ENCODE results near the gene LASP1NB.

The LASP1NB gene

DNA sequence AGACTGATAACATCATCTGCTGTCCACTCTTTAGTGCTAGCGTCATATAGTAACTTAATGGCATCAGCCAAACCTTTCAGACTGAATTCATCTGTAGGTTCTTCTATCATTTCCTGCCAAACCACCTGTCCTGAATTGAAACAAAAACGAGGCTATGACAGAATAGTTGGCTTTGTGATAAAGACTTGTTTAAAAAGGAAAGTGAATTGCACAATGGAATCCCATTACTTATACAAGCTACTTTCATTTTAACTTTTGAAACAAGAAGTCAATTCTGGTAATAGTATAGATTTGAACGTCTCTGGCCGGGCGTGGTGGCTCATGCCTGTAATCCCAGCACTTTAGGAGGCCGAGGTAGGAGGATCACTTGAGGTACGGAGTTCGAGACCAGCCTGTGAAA lies 18.2 kb downstream of the LASP1NB start:
- no peak for TF ChIP-seq FOXP2 (optimal IDR thresholded peaks at IDR 0.05; ENCODE audit: borderline replicate concordance, extremely low read depth, extremely low read length, insufficient read depth)
- no peak for TF ChIP-seq TAF1 (IDR thresholded peaks at IDR 0.05; ENCODE audit: borderline replicate concordance, insufficient read depth, low read length)
- TF ChIP-seq, protein P1, sequence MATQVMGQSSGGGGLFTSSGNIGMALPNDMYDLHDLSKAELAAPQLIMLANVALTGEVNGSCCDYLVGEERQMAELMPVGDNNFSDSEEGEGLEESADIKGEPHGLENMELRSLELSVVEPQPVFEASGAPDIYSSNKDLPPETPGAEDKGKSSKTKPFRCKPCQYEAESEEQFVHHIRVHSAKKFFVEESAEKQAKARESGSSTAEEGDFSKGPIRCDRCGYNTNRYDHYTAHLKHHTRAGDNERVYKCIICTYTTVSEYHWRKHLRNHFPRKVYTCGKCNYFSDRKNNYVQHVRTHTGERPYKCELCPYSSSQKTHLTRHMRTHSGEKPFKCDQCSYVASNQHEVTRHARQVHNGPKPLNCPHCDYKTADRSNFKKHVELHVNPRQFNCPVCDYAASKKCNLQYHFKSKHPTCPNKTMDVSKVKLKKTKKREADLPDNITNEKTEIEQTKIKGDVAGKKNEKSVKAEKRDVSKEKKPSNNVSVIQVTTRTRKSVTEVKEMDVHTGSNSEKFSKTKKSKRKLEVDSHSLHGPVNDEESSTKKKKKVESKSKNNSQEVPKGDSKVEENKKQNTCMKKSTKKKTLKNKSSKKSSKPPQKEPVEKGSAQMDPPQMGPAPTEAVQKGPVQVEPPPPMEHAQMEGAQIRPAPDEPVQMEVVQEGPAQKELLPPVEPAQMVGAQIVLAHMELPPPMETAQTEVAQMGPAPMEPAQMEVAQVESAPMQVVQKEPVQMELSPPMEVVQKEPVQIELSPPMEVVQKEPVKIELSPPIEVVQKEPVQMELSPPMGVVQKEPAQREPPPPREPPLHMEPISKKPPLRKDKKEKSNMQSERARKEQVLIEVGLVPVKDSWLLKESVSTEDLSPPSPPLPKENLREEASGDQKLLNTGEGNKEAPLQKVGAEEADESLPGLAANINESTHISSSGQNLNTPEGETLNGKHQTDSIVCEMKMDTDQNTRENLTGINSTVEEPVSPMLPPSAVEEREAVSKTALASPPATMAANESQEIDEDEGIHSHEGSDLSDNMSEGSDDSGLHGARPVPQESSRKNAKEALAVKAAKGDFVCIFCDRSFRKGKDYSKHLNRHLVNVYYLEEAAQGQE (IDR thresholded peaks at IDR 0.05; ENCODE audit: insufficient read depth in 1 of 2, low read depth in 2 of 2, low read length in 2 of 2) = no peak
- TF ChIP-seq SIN3A (IDR thresholded peaks at IDR 0.05; ENCODE audit: borderline replicate concordance, insufficient read depth, low read length) = no peak
- no peak for TF ChIP-seq POLR2AphosphoS5 (IDR thresholded peaks at IDR 0.05; ENCODE audit: low read depth, low read length)

DNA sequence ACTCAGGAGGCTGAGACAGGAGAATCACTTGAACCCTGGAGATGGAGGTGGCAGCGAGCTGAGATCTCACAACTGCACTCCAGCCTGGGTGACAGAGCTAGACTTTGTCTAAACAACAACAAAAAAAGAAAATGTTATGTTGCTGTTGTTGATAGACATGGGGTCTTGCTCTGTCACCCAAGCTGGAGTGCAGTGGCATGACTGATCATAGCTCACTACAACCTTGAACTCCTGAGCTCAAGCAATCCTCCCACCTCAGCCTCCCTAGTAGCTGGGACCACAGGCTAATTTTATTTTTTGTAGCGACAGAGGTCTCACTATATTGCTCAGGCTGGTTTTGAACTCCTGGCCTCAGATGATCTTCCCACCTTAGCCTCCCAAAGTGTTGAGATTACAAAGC lies 21.8 kb downstream of the LASP1NB start:
- TF ChIP-seq POLR2AphosphoS5 (IDR thresholded peaks at IDR 0.05; ENCODE audit: low read depth, low read length) (no peak), TAF1 (IDR thresholded peaks at IDR 0.05; ENCODE audit: borderline replicate concordance, insufficient read depth, low read length) (no peak), FOXP2 (optimal IDR thresholded peaks at IDR 0.05; ENCODE audit: borderline replicate concordance, extremely low read depth, extremely low read length, insufficient read depth) (no peak), SIN3A (IDR thresholded peaks at IDR 0.05; ENCODE audit: borderline replicate concordance, insufficient read depth, low read length) (no peak)
- TF ChIP-seq, protein P1 (IDR thresholded peaks at IDR 0.05; ENCODE audit: insufficient read depth in 1 of 2, low read depth in 2 of 2, low read length in 2 of 2) = no peak

DNA sequence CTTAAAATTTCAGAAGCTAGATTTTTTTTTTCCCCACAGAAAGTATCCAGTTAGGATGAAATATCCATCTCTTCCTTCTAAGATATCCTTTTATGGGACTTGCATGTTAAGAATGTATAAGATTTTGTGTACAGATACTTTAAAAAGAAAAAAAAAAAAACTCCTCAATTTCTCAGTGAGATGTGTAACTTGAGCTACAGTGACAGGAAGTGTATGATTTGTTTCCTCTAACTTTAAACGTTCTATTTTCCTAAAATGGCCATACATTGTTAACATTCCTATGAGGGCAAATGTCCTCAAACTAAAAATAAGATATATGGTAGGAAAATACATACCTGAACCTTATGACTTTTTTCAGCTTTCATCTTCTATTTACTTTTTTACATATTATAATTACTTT lies 32.9 kb downstream of the LASP1NB start:
- TF ChIP-seq TAF1 (IDR thresholded peaks at IDR 0.05; ENCODE audit: borderline replicate concordance, insufficient read depth, low read length) = no peak

- TF ChIP-seq SIN3A (IDR thresholded peaks at IDR 0.05; ENCODE audit: borderline replicate concordance, insufficient read depth, low read length) = no peak
- TF ChIP-seq FOXP2 (optimal IDR thresholded peaks at IDR 0.05; ENCODE audit: borderline replicate concordance, extremely low read depth, extremely low read length, insufficient read depth) = no peak
- no peak for TF ChIP-seq POLR2AphosphoS5 (IDR thresholded peaks at IDR 0.05; ENCODE audit: low read depth, low read length)
- no peak for TF ChIP-seq TAF1 (IDR thresholded peaks at IDR 0.05; ENCODE audit: borderline replicate concordance, insufficient read depth, low read length)
Measured at GRCh38 chr17:38958756-38959155, 33.3 kb downstream of the LASP1NB start.

DNA sequence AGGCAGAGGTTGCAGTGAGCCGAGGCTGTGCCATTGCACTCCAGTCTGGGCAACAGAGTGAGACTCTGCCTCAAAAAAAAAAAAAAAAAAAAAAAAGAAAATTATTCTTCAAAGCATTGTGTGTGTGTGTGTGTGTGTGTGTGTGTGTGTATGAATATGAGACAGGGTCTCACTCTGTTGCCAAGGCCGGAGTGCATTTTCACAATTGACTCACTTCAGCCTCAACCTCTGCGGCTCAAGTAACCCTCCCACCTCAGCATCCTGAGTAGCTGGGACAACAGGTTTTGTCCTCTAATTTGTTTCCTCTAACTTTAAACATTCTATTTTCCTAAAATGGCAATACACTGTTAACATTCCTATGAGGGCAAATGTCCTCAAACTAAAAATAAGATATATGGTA lies 34.1 kb downstream of the LASP1NB start:
- TF ChIP-seq FOXP2 (optimal IDR thresholded peaks at IDR 0.05; ENCODE audit: borderline replicate concordance, extremely low read depth, extremely low read length, insufficient read depth) (no peak), TAF1 (IDR thresholded peaks at IDR 0.05; ENCODE audit: borderline replicate concordance, insufficient read depth, low read length) (no peak), POLR2AphosphoS5 (IDR thresholded peaks at IDR 0.05; ENCODE audit: low read depth, low read length) (no peak), SIN3A (IDR thresholded peaks at IDR 0.05; ENCODE audit: borderline replicate concordance, insufficient read depth, low read length) (no peak)
- TF ChIP-seq, protein P1 (IDR thresholded peaks at IDR 0.05; ENCODE audit: insufficient read depth in 1 of 2, low read depth in 2 of 2, low read length in 2 of 2) = no peak

DNA sequence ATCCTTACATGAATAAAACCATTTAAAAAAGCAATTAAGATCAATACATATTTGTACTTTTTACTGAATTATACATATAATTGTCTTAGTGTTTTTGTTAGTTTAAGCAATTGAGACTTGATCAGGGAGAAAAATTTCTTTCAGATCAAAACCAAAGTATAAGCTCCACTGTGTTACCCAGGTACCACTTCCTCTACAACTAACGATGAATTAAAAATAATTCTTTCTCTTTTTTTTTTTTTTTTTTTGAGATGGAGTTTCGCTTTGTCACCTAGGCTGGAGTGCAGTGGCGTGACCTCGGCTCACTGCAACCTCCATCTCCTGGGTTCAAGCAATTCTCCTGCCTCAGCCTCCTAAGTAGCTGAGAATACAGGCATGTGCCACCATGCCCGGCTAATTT lies 35.0 kb downstream of the LASP1NB start:
- TF ChIP-seq POLR2AphosphoS5 (IDR thresholded peaks at IDR 0.05; ENCODE audit: low read depth, low read length) (no peak), TAF1 (IDR thresholded peaks at IDR 0.05; ENCODE audit: borderline replicate concordance, insufficient read depth, low read length) (no peak), FOXP2 (optimal IDR thresholded peaks at IDR 0.05; ENCODE audit: borderline replicate concordance, extremely low read depth, extremely low read length, insufficient read depth) (no peak), SIN3A (IDR thresholded peaks at IDR 0.05; ENCODE audit: borderline replicate concordance, insufficient read depth, low read length) (no peak)
- TF ChIP-seq, protein P1 (IDR thresholded peaks at IDR 0.05; ENCODE audit: insufficient read depth in 1 of 2, low read depth in 2 of 2, low read length in 2 of 2) = no peak

All from PFSK-1 (cell line).